Thyroid gland (tissue), 4 donors: ENCODE results near the gene PRDM2. TPM values are rescaled to one million over a fixed set of nuclear protein-coding genes. Genes with fewer than 3 reads are reported as not detected.
A peak's percentile ranks its signal among the peaks of the same experiment; 100 is the strongest.

ENCODE experiments used
- DNase-seq, 2 donors: peaks; one replicate each; pipeline ENCODE4 v3.0.0-alpha.2; 2019
- H3K27ac ChIP-seq, 3 donors: fragments of 200-600 bp; sonication (generic); 1 replicate in 2 of 3; 2 replicates in 1 of 3; pipeline ENCODE4 v1.5.1; 2016 to 2019; ENCODE audit warnings: mild to moderate bottlenecking in 1 of 3, moderate library complexity in 1 of 3
- H3K27me3 ChIP-seq: fragments of 200-600 bp; sonication (generic); one replicate; pipeline ENCODE4 v1.5.1; 2019
- H3K36me3 ChIP-seq, 2 donors: fragments of 200-600 bp; sonication (generic); one replicate each; pipeline ENCODE4 v1.5.1; 2016 to 2019
- H3K4me1 ChIP-seq, 2 donors: fragments of 200-600 bp; sonication (generic); one replicate each; pipeline ENCODE4 v1.5.1; 2017 to 2019
- H3K4me3 ChIP-seq, 3 donors: fragments of 200-600 bp; sonication (generic); replicated peaks in 1 of 3; 1 replicate in 2 of 3; 2 replicates in 1 of 3; pipeline ENCODE4 v1.5.1; 2016; ENCODE audit warnings: mild to moderate bottlenecking in 1 of 3
- H3K9me3 ChIP-seq: fragments of 200-600 bp; sonication (generic); one replicate; pipeline ENCODE4 v1.5.1; 2017
- CTCF ChIP-seq, 6 experiments: fragments of 200-600 bp in 3 of 6; fragments of 450-650 bp in 3 of 6; sonication (generic) in 3 of 6; IDR thresholded peaks; one replicate each; pipeline ENCODE4 v1.5.1; 2016 to 2019; ENCODE audit warnings: antibody characterized with exemption in 6 of 6, mild to moderate bottlenecking in 2 of 6, inconsistent platforms in 1 of 6, moderate library complexity in 1 of 6
- POLR2A ChIP-seq, 2 donors: fragments of 450-650 bp; IDR thresholded peaks; one replicate each; pipeline ENCODE4 v1.6.1; 2017; ENCODE audit warnings: antibody characterized with exemption in 2 of 2, mild to moderate bottlenecking in 2 of 2, moderate library complexity in 1 of 2
- WGBS, 2 donors: methylation state at CpG; one replicate each; pipeline ENCODE4 v1.1.5; 2017; 5-methylcytosine and 5-hydroxymethylcytosine counted together
- intact Hi-C: fragments of 100-400 bp; cut with DNase I; formaldehyde crosslinking; loops from one replicate; pipeline ENCODE4 v1.15.1; 2023
- total RNA-seq, 4 donors: library from RNA; depleted of rRNA; stranded (reverse); fragments of >200 nt; gene quantifications; one replicate each; pipeline ENCODE4 v1.2.3, GENCODE V29; 2016

Gene PRDM2
- total RNA-seq, 4 donors from 2014 or later: 39.5 to 63.9 (median 45.4) TPM

GRCh38 chr1:13779930-13780329 is 79.9 kb downstream of the PRDM2 start:
- TF ChIP-seq POLR2A (IDR thresholded peaks at IDR 0.05) (no peak), CTCF (IDR thresholded peaks at IDR 0.05) (no peak)
- Histone ChIP-seq H3K4me3 (no peak overlapping the region), H3K27me3 (no peaks in the 10 kb centered on the region), H3K9me3 (no peaks in the 10 kb centered on the region), H3K36me3 (peaks cover 24 to 27% of the 10 kb centered on the region in 2 donors), H3K4me1 (peaks cover 16 to 28% of the 10 kb centered on the region in 2 donors), H3K27ac (no peak overlapping the region)
- intact Hi-C loops: no loop called here
- no peak for DNase-seq
- 91% methylated on average over 6 of the region's 6 CpGs for WGBS, 2 donors

- 96% methylated on average over 6 of the region's 6 CpGs for WGBS, 2 donors
- peaks cover 24 to 27% of the 10 kb centered on the region in 2 donors for H3K36me3 ChIP-seq
These were observed 80.8 kb downstream of the PRDM2 start for GRCh38 chr1:13780780-13781179.

DNA sequence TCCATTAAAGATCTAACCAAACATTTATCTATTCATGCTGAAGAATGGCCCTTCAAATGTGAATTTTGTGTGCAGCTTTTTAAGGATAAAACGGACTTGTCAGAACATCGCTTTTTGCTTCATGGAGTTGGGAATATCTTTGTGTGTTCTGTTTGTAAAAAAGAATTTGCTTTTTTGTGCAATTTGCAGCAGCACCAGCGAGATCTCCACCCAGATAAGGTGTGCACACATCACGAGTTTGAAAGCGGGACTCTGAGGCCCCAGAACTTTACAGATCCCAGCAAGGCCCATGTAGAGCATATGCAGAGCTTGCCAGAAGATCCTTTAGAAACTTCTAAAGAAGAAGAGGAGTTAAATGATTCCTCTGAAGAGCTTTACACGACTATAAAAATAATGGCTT is 81.2 kb downstream of the PRDM2 start:
- no peak overlapping the region for H3K4me3 ChIP-seq
- DNase-seq: no peak
- intact Hi-C loops: no loop called here
- peaks cover 19 to 33% of the 10 kb centered on the region in 2 donors for H3K4me1 ChIP-seq
- WGBS, 2 donors: 88 to 89% methylated on average over 6 of the region's 6 CpGs
- H3K9me3 ChIP-seq: no peaks in the 10 kb centered on the region
- H3K27ac ChIP-seq: no peak overlapping the region
- no peak for TF ChIP-seq CTCF (IDR thresholded peaks at IDR 0.05)
- no peak for TF ChIP-seq POLR2A (IDR thresholded peaks at IDR 0.05)
- no peaks in the 10 kb centered on the region for H3K27me3 ChIP-seq
- H3K36me3 ChIP-seq: peaks cover 24 to 27% of the 10 kb centered on the region in 2 donors

More at GRCh38 chr1:13780780-13781179, 80.8 kb downstream of the PRDM2 start:
- H3K4me3 ChIP-seq: no peak overlapping the region
- H3K27me3 ChIP-seq: no peaks in the 10 kb centered on the region
- intact Hi-C loops: no loop called here
- DNase-seq: no peak
- no peaks in the 10 kb centered on the region for H3K9me3 ChIP-seq
- H3K4me1 ChIP-seq: peaks cover 19 to 33% of the 10 kb centered on the region in 2 donors
- no peak overlapping the region for H3K27ac ChIP-seq
- TF ChIP-seq POLR2A (IDR thresholded peaks at IDR 0.05): no peak
- TF ChIP-seq CTCF (IDR thresholded peaks at IDR 0.05): no peak

- Histone ChIP-seq H3K27ac (peak overlapping the region in 2 of 3 donors; percentile 41 to 51), H3K4me3 (no peak overlapping the region), H3K9me3 (no peaks in the 10 kb centered on the region), H3K4me1 (peaks cover 19 to 33% of the 10 kb centered on the region in 2 donors), H3K36me3 (peaks cover 24 to 27% of the 10 kb centered on the region in 2 donors), H3K27me3 (no peaks in the 10 kb centered on the region)
- TF ChIP-seq POLR2A (IDR thresholded peaks at IDR 0.05): no peak
- TF ChIP-seq CTCF (IDR thresholded peaks at IDR 0.05): no peak
- 58 to 63% methylated on average over 20 of the region's 20 CpGs for WGBS, 2 donors
- no peak for DNase-seq
- intact Hi-C loops: no loop called here
These were observed 82.1 kb downstream of the PRDM2 start for GRCh38 chr1:13781907-13782633.

DNA sequence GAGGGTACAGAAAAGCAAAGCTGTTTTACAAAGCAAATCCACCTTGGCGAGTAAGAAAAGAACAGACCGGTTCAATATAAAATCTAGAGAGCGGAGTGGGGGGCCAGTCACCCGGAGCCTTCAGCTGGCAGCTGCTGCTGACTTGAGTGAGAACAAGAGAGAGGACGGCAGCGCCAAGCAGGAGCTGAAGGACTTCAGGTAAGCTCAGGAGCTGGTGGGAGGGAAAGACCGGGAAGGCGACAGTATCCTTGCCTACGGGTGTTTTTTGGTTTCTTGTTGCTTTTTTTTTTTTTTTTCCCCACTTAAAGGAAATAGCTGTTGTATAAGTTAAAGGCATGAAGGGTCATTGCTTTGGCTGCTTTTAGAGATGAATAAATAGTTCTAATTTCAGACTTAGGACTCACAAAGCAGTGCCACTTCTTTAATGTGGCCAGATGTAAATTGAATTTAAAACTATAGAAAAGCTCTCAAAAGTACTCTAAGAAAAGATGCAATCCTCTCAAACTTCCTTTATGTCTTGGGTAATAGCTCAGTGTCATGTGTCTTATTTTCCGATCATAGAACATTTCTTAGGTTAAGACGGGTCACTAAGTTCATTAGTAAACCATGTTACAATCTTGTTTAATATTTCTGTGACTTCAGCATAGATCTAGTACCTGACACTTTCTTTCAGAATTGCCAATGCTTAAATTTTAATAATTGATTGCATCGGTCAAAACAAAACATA is 82.8 kb downstream of the PRDM2 start:
- Histone ChIP-seq H3K27ac (peak overlapping the region in 2 of 3 donors; percentile 41 to 51), H3K9me3 (no peaks in the 10 kb centered on the region), H3K27me3 (no peaks in the 10 kb centered on the region), H3K4me1 (peaks cover 19 to 33% of the 10 kb centered on the region in 2 donors), H3K4me3 (no peak overlapping the region), H3K36me3 (peaks cover 23 to 27% of the 10 kb centered on the region in 2 donors)
- TF ChIP-seq POLR2A (IDR thresholded peaks at IDR 0.05) (no peak), CTCF (IDR thresholded peaks at IDR 0.05) (no peak)
- intact Hi-C loops: no loop called here
- peak; percentile 92 to 93 for DNase-seq
- 44 to 51% methylated on average over 12 of the region's 12 CpGs for WGBS, 2 donors
